Measurements from ENCODE around the gene TSC22D2. TPM values are rescaled to one million over a fixed set of nuclear protein-coding genes. Genes with fewer than 3 reads are reported as not detected.
A peak's percentile ranks its signal among the peaks of the same experiment; 100 is the strongest.
"Not testable (repeated sequence)": the region's sequence is repeated elsewhere in the genome, so short reads cannot be mapped to it uniquely, and the experiment has no call there.

The TSC22D2 gene
- total RNA-seq, 1 donor from 2014 or later = 116 TPM

GRCh38 chr3:150495563-150496168 lies 87.6 kb downstream of the TSC22D2 start:
- Mint-ChIP-seq H3K4me1 (ENCODE audit: low read depth, unreplicated experiment) (peaks cover 10% of the 10 kb centered on the region), H3K9me3 (ENCODE audit: unreplicated experiment) (peaks cover 2% of the 10 kb centered on the region), H3K27ac (ENCODE audit: unreplicated experiment) (peak overlapping the region; percentile 27), H3K27me3 (ENCODE audit: low read depth, unreplicated experiment) (no peaks in the 10 kb centered on the region), H3K36me3 (ENCODE audit: low read depth, unreplicated experiment) (peaks cover 6% of the 10 kb centered on the region), H3K4me3 (ENCODE audit: unreplicated experiment) (peak overlapping the region; percentile 50)
- Histone ChIP-seq H3K4me3 (ENCODE audit: insufficient read depth, low read depth, low read length) (no peak overlapping the region), H3K27me3 (ENCODE audit: insufficient read depth, low read length) (no peaks in the 10 kb centered on the region), H3K4me1 (ENCODE audit: insufficient read depth, low read length) (no peaks in the 10 kb centered on the region), H4K20me1 (ENCODE audit: insufficient read depth, low read length) (no peaks in the 10 kb centered on the region), H3K9ac (ENCODE audit: low read length) (no peak overlapping the region), H3K27ac (ENCODE audit: low read depth, low read length) (no peak overlapping the region), H3K4me2 (ENCODE audit: low read length) (no peak overlapping the region), H2AFZ (ENCODE audit: low read depth, low read length) (no peak overlapping the region), H3K36me3 (ENCODE audit: insufficient read depth, low read length) (no peaks in the 10 kb centered on the region), H3K79me2 (ENCODE audit: insufficient read depth, low read length) (no peaks in the 10 kb centered on the region), H3K9me3 (ENCODE audit: insufficient read depth, low read depth, low read length) (no peaks in the 10 kb centered on the region)
- FAIRE-seq = no peak
- peak; percentile 23 for DNase-seq (ENCODE audit: low read depth)
- TF ChIP-seq CTCF (IDR thresholded peaks at IDR 0.05; ENCODE audit: insufficient read depth, low read depth, low read length) (peak; percentile 77), EZH2 (IDR thresholded peaks at IDR 0.05; ENCODE audit: insufficient read depth, low read length) (no peak)

- H4K20me1 ChIP-seq (ENCODE audit: insufficient read depth, low read length) = no peaks in the 10 kb centered on the region
- DNase-seq (ENCODE audit: low read depth) = peak; percentile 59
- no peak overlapping the region for H3K4me2 ChIP-seq (ENCODE audit: low read length)
- no peak for TF ChIP-seq EZH2 (IDR thresholded peaks at IDR 0.05; ENCODE audit: insufficient read depth, low read length)
- TF ChIP-seq CTCF (IDR thresholded peaks at IDR 0.05; ENCODE audit: insufficient read depth, low read depth, low read length) = no peak
- no peak overlapping the region for H3K4me3 Mint-ChIP-seq (ENCODE audit: unreplicated experiment)
- H3K79me2 ChIP-seq (ENCODE audit: insufficient read depth, low read length) = no peaks in the 10 kb centered on the region
- no peaks in the 10 kb centered on the region for H3K36me3 ChIP-seq (ENCODE audit: insufficient read depth, low read length)
- no peaks in the 10 kb centered on the region for H3K27me3 Mint-ChIP-seq (ENCODE audit: low read depth, unreplicated experiment)
- no peaks in the 10 kb centered on the region for H3K4me1 ChIP-seq (ENCODE audit: insufficient read depth, low read length)
- no peak overlapping the region for H3K9ac ChIP-seq (ENCODE audit: low read length)
- no peak for FAIRE-seq
- H3K27ac Mint-ChIP-seq (ENCODE audit: unreplicated experiment) = no peak overlapping the region
- peaks cover 12% of the 10 kb centered on the region for H3K36me3 Mint-ChIP-seq (ENCODE audit: low read depth, unreplicated experiment)
- no peak overlapping the region for H2AFZ ChIP-seq (ENCODE audit: low read depth, low read length)
- H3K27me3 ChIP-seq (ENCODE audit: insufficient read depth, low read length) = no peaks in the 10 kb centered on the region
- no peak overlapping the region for H3K4me3 ChIP-seq (ENCODE audit: insufficient read depth, low read depth, low read length)
- H3K27ac ChIP-seq (ENCODE audit: low read depth, low read length) = no peak overlapping the region
- H3K9me3 Mint-ChIP-seq (ENCODE audit: unreplicated experiment) = peaks cover 10% of the 10 kb centered on the region
- peaks cover 10% of the 10 kb centered on the region for H3K4me1 Mint-ChIP-seq (ENCODE audit: low read depth, unreplicated experiment)
- peaks cover 6% of the 10 kb centered on the region for H3K9me3 ChIP-seq (ENCODE audit: insufficient read depth, low read depth, low read length)
Observed at GRCh38 chr3:150497956-150498355, 89.9 kb downstream of the TSC22D2 start.

GRCh38 chr3:150500960-150501359 lies 92.9 kb downstream of the TSC22D2 start:
- not testable (repeated sequence) for H3K27me3 ChIP-seq (ENCODE audit: insufficient read depth, low read length); H3K27ac ChIP-seq (ENCODE audit: low read depth, low read length); H3K4me2 ChIP-seq (ENCODE audit: low read length); H3K4me1 Mint-ChIP-seq (ENCODE audit: low read depth, unreplicated experiment); H3K79me2 ChIP-seq (ENCODE audit: insufficient read depth, low read length); H3K36me3 ChIP-seq (ENCODE audit: insufficient read depth, low read length); H3K4me3 ChIP-seq (ENCODE audit: insufficient read depth, low read depth, low read length); H3K27ac Mint-ChIP-seq (ENCODE audit: unreplicated experiment); H3K4me3 Mint-ChIP-seq (ENCODE audit: unreplicated experiment); H3K27me3 Mint-ChIP-seq (ENCODE audit: low read depth, unreplicated experiment); DNase-seq (ENCODE audit: low read depth); H3K9me3 ChIP-seq (ENCODE audit: insufficient read depth, low read depth, low read length); H3K4me1 ChIP-seq (ENCODE audit: insufficient read depth, low read length); H3K9ac ChIP-seq (ENCODE audit: low read length); H2AFZ ChIP-seq (ENCODE audit: low read depth, low read length); H4K20me1 ChIP-seq (ENCODE audit: insufficient read depth, low read length); FAIRE-seq
- Mint-ChIP-seq H3K36me3 (ENCODE audit: low read depth, unreplicated experiment) (peaks cover 12% of the 10 kb centered on the region), H3K9me3 (ENCODE audit: unreplicated experiment) (peaks cover 10% of the 10 kb centered on the region)
